ENCODE results near the gene EML5.

The EML5 gene

DNA sequence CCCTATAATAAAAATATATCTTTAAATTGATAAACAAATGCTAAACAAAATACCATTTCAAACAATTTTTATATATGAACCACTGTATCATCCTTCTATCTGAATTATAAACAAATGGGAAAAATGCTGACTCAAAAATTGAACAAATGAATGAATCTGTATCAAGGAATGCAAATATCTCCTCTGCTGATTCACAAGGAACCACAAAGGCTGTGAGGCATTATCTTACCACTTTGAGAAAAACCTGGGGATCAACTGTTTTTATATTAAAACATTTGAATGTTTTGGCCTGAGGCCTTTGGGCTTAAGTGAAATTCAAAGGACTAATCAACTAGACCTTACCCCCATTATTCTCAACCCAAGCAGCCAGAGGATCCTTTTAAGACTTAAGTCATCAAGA lies 86.3 kb downstream of the EML5 start:
- DNase-seq, result no peak

DNA sequence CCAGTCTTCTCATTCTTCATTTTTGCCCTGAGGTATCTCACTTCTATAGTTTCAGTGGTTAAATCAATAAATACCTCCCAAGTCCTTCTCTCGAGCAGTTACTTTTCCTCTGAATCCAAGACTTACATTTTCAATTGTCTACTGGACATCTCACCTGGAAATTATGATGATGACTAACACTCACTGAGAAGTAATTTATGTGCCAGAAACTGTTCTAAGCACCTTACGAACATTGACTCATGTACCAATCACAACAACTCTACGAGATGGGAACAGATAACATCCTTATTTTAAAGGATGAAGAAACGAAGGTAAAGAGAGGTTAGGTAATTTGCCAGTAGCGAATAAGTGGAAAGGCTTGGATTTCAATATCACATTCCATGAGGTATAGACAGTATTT lies 94.1 kb downstream of the EML5 start:
- no peak for DNase-seq

DNA sequence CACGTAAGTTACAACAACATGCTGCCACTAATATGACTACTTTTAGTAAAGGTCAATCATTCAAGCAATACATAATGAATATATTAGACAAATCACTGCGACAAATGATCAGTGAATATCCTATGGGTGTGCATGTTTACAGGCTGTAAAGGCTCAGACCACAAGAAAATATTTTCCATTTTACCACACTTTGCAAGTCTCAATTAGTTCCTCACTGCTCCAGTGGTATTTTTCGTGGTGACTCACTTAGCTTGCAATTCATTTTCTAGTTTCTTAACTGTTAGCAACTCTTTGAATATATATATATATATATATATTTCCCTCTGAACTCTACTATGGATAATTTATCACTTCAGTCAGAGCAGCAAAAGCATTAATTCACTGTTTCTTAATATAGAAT lies 96.9 kb downstream of the EML5 start:
- DNase-seq, result no peak

DNA sequence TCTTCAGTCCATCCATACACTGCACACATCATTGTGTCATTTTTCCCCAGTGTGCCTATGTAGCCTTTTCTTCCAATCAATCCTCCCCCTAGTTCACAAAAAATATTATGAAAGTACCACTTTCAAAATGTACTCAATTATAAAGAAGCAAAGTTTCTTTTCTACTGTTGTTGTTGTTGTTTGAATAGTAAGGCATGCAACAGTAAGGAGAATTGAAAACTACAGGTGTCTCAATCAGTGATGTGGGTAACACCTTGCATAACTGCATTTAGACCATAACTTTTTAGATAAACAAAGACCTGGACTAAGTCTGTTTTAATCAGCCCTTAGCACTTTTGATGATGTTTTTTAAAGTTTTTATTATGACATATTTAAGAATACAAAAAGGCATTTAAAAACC lies 104.4 kb downstream of the EML5 start:
- DNase-seq, result no peak

DNA sequence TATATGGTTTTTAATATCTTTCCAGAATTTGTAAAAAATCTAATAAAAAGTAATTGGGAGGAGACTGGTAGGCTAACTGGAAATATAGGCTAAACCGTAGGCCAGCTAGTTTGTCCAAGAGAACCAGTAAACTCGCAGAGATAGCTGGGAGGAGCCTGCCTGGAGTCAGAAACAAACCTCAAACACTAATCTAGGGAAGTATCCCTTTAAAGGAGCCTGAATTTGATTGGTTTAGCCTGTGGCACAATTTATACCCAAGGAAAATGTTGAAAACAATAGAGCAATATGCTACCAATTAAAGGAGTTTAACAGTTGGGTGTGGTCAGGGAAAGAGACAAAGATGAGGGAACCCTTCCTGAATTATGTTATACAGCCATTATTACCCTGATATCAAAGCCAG lies 109.6 kb downstream of the EML5 start:
- DNase-seq, result no peak

DNA sequence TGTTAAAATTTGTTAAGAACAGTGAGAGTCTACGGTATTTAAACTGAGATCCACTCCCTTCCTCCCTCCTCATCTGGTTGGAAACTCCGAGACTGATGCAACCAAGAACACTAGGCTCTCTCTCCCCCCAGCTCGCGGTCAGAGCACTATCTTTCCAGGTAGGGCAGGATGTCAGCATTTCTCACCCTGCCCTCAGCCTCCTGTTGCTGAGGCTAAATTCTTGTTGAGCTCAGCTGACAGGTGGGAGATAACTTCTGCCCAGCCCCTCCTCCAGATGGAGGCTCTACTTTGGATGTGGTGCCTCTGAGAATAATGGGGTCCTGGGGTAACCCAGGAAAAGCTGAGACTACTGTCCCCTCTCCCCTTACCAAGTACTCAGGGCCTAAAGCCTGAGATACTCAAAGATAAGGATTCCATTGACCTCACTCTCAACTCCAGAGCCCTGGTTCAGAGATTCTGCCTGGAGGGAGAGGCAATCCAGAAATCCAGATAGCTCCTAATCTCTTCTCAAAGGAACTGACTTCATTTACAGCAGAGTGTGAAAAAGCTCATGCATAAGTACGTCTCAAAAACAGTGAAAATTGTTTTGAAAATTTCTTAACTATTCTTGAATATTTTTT lies 110.1 kb downstream of the EML5 start:
- DNase-seq, result no peak

DNA sequence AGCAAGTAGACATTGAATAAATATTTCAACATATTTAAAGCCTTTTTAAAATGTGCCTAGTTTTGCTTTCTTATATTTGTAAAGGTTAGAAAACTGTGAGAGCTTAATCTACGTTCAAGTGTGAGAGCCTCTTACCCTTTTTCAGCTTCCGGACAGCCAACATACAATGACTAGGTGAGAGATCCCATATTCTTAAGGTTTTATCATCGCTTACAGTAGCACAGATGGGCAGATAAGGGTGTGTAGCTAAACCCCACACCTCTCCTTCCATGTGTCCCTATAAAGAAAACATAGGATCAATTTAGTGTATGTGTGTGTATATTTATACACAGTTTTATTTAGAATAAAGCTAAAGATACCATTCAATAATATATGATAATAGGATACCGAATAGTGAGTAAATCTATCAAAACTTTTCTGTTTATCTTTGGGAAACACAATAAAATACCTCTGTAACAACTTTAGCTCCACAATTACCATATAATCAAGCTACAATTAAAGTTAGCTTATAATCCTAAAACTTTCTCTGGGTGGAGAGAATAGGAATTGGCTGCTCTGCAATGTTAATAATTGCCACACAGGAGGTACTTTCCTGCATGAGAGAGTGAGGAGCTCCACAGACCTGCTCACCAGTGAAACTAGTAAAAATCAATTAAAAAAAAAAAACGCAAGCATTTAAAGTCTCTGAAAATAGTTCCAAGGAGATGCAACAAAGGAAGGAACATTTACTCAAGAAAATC lies 110.8 kb downstream of the EML5 start:
- DNase-seq, result no peak

DNA sequence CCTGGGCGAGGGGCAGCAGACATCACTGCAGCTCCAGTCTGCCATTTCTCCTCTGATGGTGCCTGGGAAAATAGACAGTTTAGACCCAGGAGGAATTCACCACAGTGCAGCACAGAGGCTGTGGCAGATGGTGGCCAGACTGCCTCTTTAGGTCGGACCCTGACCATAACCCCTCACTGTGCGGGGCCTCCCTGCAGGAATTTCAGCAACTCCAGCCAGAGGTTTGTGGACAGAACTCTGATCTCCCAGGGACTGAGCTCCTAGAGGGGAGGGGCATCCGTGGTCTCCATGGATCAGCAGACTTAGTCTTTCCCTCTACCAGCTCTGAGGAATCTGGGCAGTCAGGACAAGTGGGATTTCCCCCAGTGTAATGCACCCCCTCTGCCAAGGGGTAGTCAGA lies 123.4 kb downstream of the EML5 start:
- no peak for DNase-seq

DNA sequence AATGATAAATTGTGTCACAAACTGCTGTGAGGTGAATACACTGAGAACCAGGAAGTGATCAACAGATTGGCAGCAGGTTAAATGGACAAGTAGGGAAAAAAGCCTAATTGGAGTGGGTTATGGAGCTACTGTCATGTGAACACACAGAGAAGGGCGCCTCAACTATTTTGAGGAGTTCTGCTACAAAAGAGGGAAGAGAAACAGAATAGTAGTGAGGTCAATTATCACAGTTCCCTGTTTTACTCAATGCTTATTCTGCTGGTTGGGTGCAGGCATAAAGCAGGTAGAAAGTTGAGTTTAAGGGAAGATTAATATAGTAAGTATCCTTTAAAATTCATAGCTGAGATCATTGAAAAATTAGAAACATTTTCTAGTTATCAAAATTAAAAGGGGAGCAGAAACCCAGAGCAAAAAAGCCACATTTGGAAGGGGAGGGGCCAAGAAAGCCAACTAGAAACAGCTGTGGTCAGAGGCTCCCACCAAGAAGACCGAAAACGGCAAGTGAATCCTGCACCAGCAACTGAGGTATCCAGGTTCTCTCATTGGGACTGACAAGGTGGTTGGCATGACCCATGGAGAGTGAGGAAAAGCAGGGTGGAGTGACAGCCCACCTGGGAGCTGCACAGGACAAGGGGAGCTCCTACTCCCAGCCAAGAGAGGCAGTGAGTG lies 124.2 kb downstream of the EML5 start:
- DNase-seq, result no peak

DNA sequence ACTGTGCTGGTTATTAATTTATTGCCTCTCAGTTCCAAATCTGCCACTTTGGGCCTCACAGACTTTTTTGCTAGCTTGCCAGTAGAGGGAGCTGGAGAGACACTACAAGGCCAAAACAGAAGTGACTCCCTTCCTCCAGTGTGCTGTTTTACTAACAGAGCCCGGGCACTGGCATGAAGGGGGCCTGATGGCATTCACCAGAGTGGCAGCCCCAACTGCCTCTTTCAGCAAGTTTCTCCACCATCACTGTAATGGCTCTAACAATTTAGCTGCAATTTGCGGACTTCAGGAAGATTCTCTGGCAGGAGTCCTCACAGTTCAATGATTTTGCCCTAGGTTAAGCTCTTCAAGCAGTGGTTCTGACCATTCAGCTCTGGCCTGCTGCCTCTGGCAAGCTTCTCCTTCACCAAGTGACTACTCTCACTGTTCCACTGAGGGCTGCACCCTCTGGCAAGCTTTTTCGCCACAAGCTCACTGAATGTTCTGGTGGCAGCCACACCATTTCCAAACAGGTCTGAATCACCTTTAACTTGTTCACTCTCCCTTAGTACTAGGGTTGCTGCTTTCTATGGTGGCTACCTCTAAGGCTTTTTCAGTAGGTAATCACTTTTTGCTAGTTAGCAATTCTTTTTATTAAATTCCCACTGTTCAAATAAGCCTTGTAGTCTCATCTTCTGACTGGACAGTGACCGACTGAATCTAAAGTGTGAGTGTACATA lies 125.0 kb downstream of the EML5 start:
- DNase-seq, result peak; percentile 0

DNA sequence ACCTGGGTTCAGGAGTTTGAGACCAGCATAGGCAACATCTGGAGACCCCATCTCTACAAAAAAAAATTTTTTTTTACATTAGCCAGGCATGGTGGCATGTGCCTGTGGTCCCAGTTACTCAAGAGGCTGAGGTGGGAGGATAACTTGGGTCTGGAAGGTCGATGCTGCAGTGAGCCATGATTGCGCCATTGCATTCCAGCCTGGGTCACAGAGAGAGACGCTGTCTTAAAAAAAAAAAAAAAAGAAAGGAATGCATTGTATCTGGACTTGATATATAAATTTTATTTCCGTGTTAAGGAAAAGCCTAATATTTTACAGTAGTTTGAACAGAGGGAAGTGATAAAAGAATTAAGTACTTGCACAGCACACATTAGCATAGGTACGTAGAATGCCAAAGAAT lies 132.7 kb downstream of the EML5 start:
- no peak for DNase-seq

DNA sequence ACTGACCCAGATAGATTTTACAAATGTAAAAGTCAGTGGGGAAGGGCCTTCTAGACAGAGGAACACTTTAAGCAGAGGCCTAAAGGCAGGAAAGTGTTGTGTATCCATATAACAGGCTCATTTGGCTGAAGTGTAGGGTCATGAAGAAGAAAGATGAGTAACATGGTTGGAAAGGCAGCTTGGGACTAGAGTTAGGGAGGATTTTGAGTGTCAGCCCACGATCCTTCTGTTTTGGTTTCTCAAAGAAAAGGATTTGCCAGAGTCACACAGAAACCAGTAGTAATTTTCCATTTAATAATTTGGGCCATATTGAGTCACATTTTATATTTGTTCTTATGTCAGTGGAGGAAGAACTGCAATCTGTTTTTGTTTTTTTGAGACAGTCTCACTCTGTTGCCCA lies 153.5 kb downstream of the EML5 start:
- no peak for DNase-seq

DNA sequence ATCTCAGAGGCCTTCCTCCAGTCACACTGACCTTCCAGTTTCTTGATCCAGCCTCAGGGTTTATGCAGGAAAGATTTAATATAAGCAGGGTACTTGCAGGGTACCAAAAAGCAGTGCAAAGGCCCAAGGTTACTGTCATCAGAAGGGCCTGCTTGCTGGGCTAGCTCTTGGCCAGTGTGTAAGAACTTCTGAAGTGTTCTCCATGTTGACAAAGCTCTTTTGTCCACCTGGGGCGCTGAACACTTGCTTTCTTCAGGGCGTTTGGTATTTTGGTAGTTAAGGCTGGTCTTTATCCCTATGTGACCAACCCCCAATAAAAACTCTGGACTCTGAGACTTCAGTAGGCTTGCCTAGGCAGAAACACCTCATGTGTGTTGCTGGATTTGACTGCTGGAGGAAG lies 160.2 kb downstream of the EML5 start:
- DNase-seq, result no peak

DNA sequence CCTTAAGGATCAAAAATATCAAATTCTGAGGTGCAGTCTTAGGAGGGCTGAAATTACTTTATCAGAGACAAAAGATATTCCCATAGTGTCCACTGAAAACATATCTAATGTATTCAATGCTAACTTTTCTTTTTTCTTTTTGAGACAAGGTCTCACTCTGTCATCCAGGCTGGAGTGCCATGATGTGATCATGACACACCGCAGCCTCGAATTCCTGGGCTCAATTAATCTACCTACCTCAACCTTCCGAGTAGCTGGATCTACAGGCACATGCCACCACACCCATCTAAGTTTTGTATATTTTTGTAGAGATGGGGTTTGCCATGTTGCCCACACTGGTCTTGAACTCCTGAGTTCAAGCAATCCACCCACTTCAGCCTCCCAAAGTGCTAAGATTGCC lies 161.7 kb downstream of the EML5 start:
- no peak for DNase-seq

DNA sequence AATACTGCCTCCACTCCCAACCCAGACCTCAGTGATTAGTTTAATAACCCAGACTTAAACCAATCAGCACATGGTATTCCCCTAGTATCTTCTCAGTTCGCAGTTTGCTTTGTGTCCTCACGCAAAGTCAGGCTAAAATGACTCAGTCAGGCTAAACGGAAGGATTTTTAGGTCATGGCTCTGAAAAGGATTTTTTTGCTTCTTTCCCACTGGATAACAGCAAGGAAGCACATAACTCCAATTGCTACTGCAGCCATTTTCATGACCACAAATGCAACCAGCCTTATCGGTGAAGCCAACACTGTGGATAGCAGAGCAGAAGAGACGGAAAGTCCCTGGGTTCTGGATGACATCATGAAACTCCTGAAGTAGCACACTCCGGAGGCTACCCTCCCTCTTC lies 162.2 kb downstream of the EML5 start:
- DNase-seq, result no peak

DNA sequence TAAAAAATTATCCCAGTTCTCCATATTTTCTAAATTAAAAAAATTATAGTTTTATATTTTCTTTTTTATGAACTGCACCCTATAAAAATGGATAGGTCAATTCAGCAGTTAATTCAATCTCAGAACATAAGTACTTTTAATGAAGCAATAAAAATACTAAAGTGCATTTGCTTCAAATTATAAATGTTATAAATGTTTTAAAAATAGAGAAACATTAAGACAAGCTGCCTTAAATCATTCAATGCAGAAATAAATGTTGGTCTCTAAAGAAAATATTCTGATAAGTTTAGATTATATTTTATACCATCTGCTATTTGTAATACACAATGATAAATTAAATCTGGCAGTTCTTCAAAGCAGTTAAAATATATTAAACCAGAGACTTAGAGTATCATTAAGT lies 164.3 kb downstream of the EML5 start:
- DNase-seq, result no peak

DNA sequence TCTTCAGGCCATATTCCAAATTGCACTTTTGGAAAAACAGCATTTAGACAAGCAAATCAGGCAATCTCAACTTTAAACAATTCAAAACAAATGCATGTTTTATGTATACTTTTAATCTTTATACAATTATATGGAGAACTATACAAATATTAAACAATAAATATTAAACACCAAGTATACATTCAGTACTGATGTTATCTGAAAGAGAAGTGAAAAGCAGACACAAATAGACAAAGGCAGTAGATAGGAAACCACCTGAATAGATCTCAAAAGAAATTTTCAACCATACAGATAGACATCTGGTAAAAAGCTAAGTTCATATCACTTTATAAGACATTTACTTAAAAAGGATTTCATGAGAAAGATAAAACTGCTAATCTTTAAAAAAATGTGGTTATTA lies 164.7 kb downstream of the EML5 start:
- DNase-seq, result no peak

DNA sequence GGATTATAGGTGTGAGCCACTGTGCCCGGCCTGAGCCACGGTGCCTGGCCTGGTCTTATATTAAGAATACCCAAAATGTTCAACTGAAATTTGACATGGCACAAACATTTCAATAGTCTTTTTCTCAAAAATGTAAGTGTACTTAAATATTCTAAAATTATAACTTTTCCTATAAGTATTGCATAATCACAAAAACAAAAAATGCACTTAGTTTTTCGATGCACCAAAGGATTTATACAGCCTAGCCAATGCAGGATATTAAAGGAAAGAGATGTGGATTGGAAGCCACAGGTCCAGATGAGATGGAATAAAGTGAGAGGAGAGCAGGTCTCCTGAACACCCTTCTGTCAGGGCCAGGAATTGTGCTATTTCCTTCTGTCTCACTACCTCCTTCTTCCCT lies 167.1 kb downstream of the EML5 start:
- no peak for DNase-seq

DNA sequence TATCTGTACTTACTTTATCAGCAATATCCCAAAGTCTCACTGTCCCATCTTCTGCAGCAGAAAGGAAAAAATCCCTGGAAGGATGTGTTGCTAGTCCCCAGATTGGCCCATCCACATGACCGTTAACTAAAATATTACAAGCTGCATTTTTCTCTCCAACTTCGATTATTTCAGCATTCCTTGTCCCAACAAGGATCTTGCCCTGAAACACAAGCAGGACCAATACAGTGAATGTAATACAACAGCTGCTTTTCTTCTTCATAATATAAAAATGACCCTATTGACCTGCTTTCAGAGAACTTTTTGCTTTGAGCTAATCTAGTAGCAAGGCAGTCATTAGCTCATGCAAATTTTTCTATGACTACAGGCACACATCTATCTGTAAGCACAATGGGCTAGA lies 171.7 kb downstream of the EML5 start:
- no peak for DNase-seq

DNA sequence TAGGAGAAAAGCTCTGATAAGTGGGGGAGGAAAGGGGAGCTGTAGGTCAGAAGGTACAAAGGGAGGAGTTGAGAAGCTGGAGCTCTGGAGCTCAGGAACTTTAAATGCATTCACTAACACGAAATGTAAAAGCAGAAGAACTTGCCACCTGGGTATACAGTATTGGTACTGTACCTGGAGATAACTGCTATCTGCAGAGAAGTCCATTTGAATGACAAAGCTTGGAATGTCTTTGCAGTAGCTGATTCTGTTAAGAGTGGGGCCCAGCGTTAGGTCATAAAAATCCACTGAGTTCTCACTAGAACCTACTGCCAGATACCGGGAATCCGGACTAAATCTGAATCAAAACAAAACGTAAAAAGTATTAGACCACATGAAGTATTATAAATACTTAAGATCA lies 174.3 kb downstream of the EML5 start:
- DNase-seq, result no peak

DNA sequence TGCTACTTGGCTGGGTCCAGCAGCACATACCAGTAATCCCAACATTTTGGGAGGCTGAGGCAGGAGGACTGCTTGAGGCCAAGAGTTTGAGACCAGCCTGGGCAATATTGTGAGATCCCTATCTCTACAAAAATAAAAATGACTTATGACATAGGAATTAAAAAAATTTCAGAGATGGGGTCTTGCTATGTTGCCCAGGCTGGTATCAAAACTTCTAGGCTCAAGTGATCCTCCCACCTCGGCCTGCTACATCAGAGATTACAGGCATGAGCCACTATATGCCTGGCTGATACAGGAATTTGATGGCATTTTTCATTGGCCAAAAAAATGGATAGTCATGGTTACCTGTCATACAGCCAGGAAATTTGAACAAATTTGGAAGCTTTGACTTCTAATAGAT lies 175.3 kb downstream of the EML5 start:
- DNase-seq, result no peak

DNA sequence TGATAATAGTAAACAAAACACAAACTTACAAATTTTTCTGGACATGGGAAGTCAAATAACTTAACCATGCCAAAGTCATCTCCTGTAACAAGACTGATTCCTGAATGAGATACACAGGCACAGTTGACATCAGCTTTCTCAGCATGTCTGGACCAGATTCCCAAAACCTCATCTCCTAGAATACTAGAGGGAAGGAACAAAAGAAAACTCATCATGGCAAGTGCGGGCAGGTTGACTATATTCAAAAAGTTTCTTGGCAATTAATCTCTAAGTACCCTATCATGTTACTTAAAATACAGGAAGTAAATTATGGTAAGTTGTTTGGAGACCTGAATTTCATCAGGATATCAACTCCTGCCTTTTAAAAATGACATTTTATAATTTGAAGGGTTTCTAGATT lies 176.1 kb downstream of the EML5 start:
- DNase-seq, result no peak

DNA sequence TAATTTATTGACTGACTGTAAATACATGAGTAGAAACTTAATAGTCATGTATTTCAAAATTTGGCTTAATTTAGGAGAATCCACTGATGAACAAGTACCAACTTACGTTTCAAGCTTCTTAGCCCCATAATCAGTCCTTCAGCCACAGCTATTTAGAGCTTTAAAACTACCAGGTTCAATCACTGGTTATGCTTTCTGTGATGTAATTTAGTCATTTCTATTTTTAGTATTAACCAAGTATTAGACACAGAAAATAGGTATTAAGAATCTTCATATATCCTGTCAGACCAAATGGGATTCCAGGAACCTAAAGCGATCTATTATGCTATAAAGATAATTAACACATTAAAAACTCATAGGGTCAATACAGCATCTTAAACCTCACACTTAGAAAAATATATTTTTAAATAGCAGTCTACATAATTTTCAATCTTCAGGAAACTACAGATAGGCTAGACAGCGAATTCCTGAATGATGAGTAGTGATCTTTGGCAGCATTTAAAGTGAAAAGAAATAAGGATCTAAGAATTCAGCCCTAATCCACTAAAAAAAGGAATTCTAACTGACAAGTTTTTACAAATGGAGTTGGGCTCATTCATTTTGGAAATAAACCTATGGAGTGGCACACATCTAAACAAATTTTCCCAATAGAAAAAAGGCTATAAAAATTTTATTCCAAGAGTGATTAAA lies 178.4 kb downstream of the EML5 start:
- DNase-seq, result no peak

Data from NCI-H2029 (cell line).